Small intestine (tissue), 7 donors: Measurements from ENCODE around the gene CABLES1. TPM values are rescaled to one million over a fixed set of nuclear protein-coding genes. Genes with fewer than 3 reads are reported as not detected.

Experiments used
- DNase-seq, 2 donors: peaks; one replicate each; pipeline versions ENCODE4 v3.0.0 to v3.0.0-alpha.2; 2013
- FAIRE-seq: peaks from 2 replicates; lab custom pipeline; 2012; peaks lifted over from hg19 to GRCh38; lab: Jason Lieb, UNC
- H3K27ac ChIP-seq, 3 donors: one replicate each; pipeline ENCODE4 v1.5.1; 2013; ENCODE audit warnings: low read length in 2 of 3, mild to moderate bottlenecking in 2 of 3, control low read depth in 1 of 3, inconsistent platforms in 1 of 3, low read depth in 1 of 3, moderate library complexity in 1 of 3
- H3K27me3 ChIP-seq, 3 donors: one replicate each; pipeline ENCODE4 v1.6.1; 2013; ENCODE audit warnings: low read length in 3 of 3, inconsistent platforms in 1 of 3; ENCODE audit not compliant: control insufficient read depth in 3 of 3, insufficient read depth in 3 of 3
- H3K36me3 ChIP-seq, 3 donors: one replicate each; pipeline ENCODE4 v1.6.1; 2013; ENCODE audit warnings: low read length in 3 of 3, inconsistent platforms in 1 of 3, low read depth in 1 of 3, mild to moderate bottlenecking in 1 of 3, moderate library complexity in 1 of 3; ENCODE audit not compliant: control insufficient read depth in 3 of 3, insufficient read depth in 2 of 3
- H3K4me1 ChIP-seq, 3 donors: one replicate each; pipeline ENCODE4 v1.6.1; 2013; ENCODE audit warnings: low read length in 2 of 3, inconsistent platforms in 1 of 3, low read depth in 1 of 3, mild to moderate bottlenecking in 1 of 3, moderate library complexity in 1 of 3; ENCODE audit not compliant: control insufficient read depth in 3 of 3, insufficient read depth in 2 of 3
- H3K4me3 ChIP-seq, 3 donors: one replicate each; pipeline ENCODE4 v1.5.1; 2013; ENCODE audit warnings: low read length in 3 of 3, control low read depth in 1 of 3, inconsistent platforms in 1 of 3, low read depth in 1 of 3, mild to moderate bottlenecking in 1 of 3, moderate library complexity in 1 of 3
- H3K9me3 ChIP-seq, 2 donors: one replicate each; pipeline ENCODE4 v1.6.1; 2013; ENCODE audit warnings: low read depth in 1 of 2, low read length in 1 of 2; ENCODE audit not compliant: control insufficient read depth in 2 of 2, insufficient read depth in 1 of 2
- WGBS, 3 donors: extraction: QIAGEN DNeasy Blood & Tissue Kit; methylation state at CpG; one replicate each; pipeline ENCODE4 v1.1.7; 2013; 5-methylcytosine and 5-hydroxymethylcytosine counted together
- polyA plus RNA-seq, 4 donors: library from polyadenylated mRNA; stranded (reverse) in 3 of 4; unstranded in 1 of 4; fragments of 200-250 nt in 3 of 4; fragments of 120-200 nt in 1 of 4; gene quantifications; one replicate each; pipeline versions ENCODE4 v1.2.1 to v1.2.3, GENCODE V29; 2013
- donor health status: healthy with polysubstance abuse.
- donor health status: control.
- donor health status: control.
- donor health status: Bipolar disorder and iron deficiency.
- donor health status: healthy.

The CABLES1 gene
- polyA plus RNA-seq, 4 donors = 6.9 to 11.7 (median 8.5) TPM

DNA sequence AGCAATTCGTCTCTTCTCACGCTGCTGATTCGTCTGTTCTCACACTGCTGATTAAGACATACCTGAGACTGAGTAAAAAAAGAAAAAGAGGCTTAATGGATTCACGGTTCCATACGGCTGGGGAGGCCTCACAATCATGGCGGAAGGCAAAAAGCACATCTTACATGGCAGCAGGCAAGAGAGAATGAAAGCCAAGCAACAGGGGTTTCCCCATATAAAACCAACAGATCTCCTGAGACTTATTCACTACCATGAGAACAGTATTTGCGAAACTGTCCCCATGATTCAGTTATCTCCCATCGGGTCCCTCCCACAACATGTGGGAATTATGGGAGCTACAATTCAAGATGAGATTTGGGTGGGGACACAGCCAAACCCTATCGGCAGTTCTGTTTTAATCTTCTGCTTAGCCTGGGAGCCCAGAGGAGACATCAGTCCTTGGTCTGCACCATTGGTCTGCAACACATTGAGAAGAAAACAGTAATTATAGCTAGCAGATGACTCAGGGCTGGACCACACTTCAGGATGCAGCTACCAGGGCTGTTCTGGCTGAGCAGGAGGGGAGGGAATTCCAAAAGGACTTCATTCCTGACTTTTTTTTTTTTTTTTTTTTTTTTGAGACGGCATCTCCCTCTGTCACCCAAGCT, 69.4 kb downstream of the CABLES1 start:
- H3K27me3 ChIP-seq = no peaks in the 10 kb centered on the region
- no peaks in the 10 kb centered on the region for H3K4me1 ChIP-seq
- peaks cover 0 to 9% of the 10 kb centered on the region in 2 donors for H3K9me3 ChIP-seq
- WGBS, 3 donors = 88 to 91% (median 90%) methylated on average over 10 of the region's 10 CpGs
- no peak overlapping the region for H3K4me3 ChIP-seq
- FAIRE-seq (no peak), DNase-seq (no peak)
- no peak overlapping the region for H3K27ac ChIP-seq
- H3K36me3 ChIP-seq = peaks cover 0 to 33% (median 0%) of the 10 kb centered on the region in 3 donors

DNA sequence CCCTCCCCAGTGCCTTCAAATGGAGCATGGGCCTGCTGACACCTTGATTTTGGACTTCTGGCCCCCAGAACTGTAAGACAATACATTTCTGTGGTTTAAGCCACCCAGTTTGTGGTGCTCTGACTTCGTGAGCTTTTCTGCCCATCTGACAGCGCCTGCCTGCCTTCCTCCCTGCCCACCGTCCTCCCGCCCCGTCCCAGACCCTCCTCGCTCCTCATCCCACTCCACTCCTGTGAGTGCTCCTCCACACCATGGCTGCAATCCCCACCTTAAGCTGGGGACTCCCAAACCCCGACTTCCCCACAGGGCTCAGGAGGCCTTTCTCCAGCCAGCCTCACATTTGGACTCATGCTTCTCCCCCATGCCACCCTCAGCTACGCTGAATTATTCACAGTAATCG, 70.7 kb downstream of the CABLES1 start:
- Histone ChIP-seq H3K27ac (no peak overlapping the region), H3K4me1 (no peaks in the 10 kb centered on the region), H3K36me3 (peaks cover 0 to 40% (median 0%) of the 10 kb centered on the region in 3 donors), H3K4me3 (no peak overlapping the region), H3K9me3 (peaks cover 0 to 9% of the 10 kb centered on the region in 2 donors), H3K27me3 (no peaks in the 10 kb centered on the region)
- WGBS, 3 donors = 93 to 96% (median 94%) methylated on average over 9 of the region's 9 CpGs
- no peak for DNase-seq
- FAIRE-seq = no peak

DNA sequence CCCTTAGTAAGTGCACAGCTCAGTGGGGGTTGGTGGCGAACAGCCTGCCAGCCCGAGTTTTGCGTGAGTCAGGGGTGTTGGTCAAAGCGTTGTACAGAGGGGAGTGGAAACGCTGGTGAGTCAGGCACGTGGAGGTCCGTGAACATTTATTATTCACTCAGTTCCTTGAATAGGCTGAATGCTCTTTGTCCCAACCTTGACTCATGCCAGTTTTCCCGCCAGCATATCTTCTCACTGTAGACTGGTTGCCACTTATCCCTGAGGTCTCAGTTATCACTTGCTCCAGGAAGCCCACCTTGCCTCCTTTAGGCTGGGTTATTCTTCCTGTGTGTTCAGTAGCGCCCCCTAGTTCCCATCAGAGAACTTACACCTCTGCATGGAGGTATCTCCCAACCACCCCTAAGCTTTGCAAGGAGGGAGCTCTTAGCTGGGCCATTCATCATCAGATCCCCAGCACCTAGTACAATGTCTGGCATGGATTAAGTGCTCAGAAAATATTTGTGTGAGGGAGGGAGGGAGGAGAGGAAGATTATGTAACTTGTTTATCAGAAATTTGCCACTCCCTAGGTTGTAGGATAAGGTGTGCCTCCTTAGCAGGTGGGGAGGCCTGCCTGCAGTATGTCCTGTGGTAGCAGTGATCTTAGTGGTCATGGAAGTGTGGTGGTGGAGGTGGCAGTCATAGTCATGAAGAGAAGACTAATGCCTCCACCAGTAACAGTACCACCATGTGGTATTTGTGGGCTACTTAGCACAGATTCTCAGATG, 72.1 kb downstream of the CABLES1 start:
- H3K27ac ChIP-seq = no peak overlapping the region
- FAIRE-seq = no peak

DNA sequence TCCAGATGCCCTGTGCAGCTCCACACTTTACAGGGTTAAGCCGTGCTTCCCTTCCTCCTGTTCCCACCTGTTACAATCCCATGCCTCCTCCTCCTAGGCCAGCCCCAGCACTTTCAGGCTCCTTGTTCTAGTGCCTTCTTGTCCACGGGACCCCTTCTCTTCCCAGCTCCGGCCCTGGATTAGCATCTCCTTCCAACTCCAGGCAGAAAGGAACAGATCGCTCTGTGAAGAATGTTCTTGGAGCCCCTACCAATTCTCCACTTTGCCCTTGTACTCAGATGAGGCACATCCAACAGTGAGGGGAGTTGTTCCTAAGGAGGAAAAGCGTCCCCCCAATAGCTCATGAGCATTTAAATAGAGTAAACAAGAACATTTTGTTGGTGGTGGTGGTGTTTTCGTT, 72.7 kb downstream of the CABLES1 start:
- peaks cover 0 to 9% of the 10 kb centered on the region in 2 donors for H3K9me3 ChIP-seq
- no peaks in the 10 kb centered on the region for H3K4me1 ChIP-seq
- no peak overlapping the region for H3K4me3 ChIP-seq
- FAIRE-seq (no peak), DNase-seq (no peak)
- peaks cover 0 to 43% (median 0%) of the 10 kb centered on the region in 3 donors for H3K36me3 ChIP-seq
- no peaks in the 10 kb centered on the region for H3K27me3 ChIP-seq
- H3K27ac ChIP-seq = no peak overlapping the region
- WGBS, 3 donors = 93 to 96% (median 95%) methylated on average over 6 of the region's 6 CpGs

More for the DNA sequence above, 72.1 kb downstream of the CABLES1 start:
- no peak overlapping the region for H3K4me3 ChIP-seq
- no peaks in the 10 kb centered on the region for H3K27me3 ChIP-seq
- H3K9me3 ChIP-seq = peaks cover 0 to 9% of the 10 kb centered on the region in 2 donors
- 68 to 81% (median 74%) methylated on average over 9 of the region's 9 CpGs for WGBS, 3 donors
- H3K4me1 ChIP-seq = no peaks in the 10 kb centered on the region
- DNase-seq = peak in 1 of 2 donors; percentile 63
- peaks cover 0 to 42% (median 0%) of the 10 kb centered on the region in 3 donors for H3K36me3 ChIP-seq

DNA sequence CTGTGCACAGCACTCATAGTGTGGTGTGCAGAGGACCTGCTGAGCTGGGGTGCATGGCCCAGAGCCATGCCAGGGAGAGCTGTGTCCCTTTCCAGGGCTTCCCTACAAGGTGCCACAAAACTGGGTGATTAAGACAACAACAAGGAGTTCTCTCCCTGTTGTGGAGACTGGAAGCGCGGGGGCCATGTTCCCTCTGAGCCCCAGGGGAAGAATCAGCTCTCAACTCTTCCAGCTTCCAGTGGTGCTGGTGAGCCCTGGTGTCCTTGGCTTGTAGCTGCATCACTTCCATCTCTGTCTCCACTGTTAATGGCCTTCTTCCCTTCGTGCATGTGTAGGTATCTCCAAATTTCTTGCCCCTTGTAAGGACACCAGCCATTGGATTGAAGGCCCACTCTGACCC, 73.3 kb downstream of the CABLES1 start:
- no peaks in the 10 kb centered on the region for H3K4me1 ChIP-seq
- H3K4me3 ChIP-seq = no peak overlapping the region
- peaks cover 0 to 9% of the 10 kb centered on the region in 2 donors for H3K9me3 ChIP-seq
- 97 to 100% (median 100%) methylated on average over 3 of the region's 3 CpGs for WGBS, 3 donors
- DNase-seq = no peak
- no peak overlapping the region for H3K27ac ChIP-seq
- no peak for FAIRE-seq
- no peaks in the 10 kb centered on the region for H3K27me3 ChIP-seq
- peaks cover 0 to 41% (median 0%) of the 10 kb centered on the region in 3 donors for H3K36me3 ChIP-seq

DNA sequence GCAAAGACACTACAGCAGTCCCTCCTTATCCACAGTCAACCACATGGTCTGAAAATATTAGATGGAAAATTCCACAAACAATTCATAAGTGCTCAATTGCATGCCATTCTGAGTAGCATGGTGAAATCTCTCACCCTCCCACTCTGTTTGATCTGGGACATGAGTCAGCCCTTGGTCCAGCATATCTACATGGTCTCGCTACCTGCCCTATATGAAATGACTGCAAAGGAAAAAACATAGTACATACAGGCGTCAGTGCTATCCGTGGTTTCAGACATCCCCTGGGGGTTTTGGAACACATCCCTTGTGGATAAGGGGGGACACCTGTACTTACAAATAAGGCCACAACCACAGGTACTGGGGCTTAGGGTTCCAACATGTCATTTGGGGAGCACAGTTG, 73.7 kb downstream of the CABLES1 start:
- no peak for FAIRE-seq

DNA sequence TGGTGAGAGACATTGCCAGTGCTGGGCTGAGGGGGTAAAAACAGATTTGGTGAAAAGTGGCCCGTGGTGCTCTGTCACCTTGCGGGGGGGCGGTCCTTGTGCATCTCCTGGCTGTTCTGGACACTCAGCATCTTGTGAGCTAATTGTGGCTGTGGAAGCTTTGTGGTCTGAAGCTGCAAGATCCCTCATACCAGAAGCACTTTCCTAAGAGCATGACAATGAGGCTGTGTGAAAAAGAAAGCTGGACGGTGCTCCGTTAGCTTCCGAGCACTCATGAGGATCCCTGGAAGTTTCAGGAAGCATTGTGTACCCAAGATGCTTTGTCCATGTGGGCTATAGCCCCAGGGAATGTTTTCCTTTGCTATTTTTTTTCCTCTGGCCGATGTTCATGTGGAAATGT, 74.5 kb downstream of the CABLES1 start:
- WGBS, 3 donors = 91 to 96% (median 96%) methylated on average over 7 of the region's 7 CpGs
- peaks cover 0 to 44% (median 4%) of the 10 kb centered on the region in 3 donors for H3K36me3 ChIP-seq
- no peak for DNase-seq
- H3K27ac ChIP-seq = no peak overlapping the region
- H3K27me3 ChIP-seq = no peaks in the 10 kb centered on the region
- peaks cover 0 to 9% of the 10 kb centered on the region in 2 donors for H3K9me3 ChIP-seq
- FAIRE-seq = no peak
- H3K4me3 ChIP-seq = no peak overlapping the region
- H3K4me1 ChIP-seq = no peaks in the 10 kb centered on the region

More for the DNA sequence above, 73.7 kb downstream of the CABLES1 start:
- H3K4me1 ChIP-seq = no peaks in the 10 kb centered on the region
- DNase-seq = no peak
- peaks cover 0 to 39% (median 0%) of the 10 kb centered on the region in 3 donors for H3K36me3 ChIP-seq
- H3K27ac ChIP-seq = no peak overlapping the region
- H3K9me3 ChIP-seq = peaks cover 0 to 9% of the 10 kb centered on the region in 2 donors
- WGBS, 3 donors = 82 to 94% (median 86%) methylated on average over 3 of the region's 3 CpGs
- H3K27me3 ChIP-seq = no peaks in the 10 kb centered on the region
- H3K4me3 ChIP-seq = no peak overlapping the region

GRCh38 chr18:23210526-23210925, 75.2 kb downstream of the CABLES1 start:
- FAIRE-seq (no peak), DNase-seq (no peak)
- whole genome bisulfite sequencing, 3 donors = 90 to 93% (median 90%) methylated on average over 7 of the region's 7 CpGs
- H3K27me3 ChIP-seq = no peaks in the 10 kb centered on the region
- peaks cover 0 to 9% of the 10 kb centered on the region in 2 donors for H3K9me3 ChIP-seq
- H3K4me1 ChIP-seq = no peaks in the 10 kb centered on the region
- H3K27ac ChIP-seq = no peak overlapping the region
- H3K36me3 ChIP-seq = peaks cover 0 to 50% (median 4%) of the 10 kb centered on the region in 3 donors
- H3K4me3 ChIP-seq = no peak overlapping the region
